NCI-H226 (cell line): ENCODE measurements around the gene IMP3.

Experiments used
- DNase-seq: peaks from one replicate; pipeline ENCODE4 v3.0.0-alpha.2; 2015

IMP3 gene

GRCh38 chr15:75672646-75673425 is 32.8 kb upstream of the IMP3 start:
- peak; percentile 96 for DNase-seq

- DNase-seq, result peak; percentile 96
Observed at GRCh38 chr15:75671730-75672602, 31.9 kb upstream of the IMP3 start.

- no peak for DNase-seq
Observed at GRCh38 chr15:75669879-75670212, 29.8 kb upstream of the IMP3 start.

GRCh38 chr15:75669191-75669878 is 29.3 kb upstream of the IMP3 start:
- DNase-seq, result peak; percentile 52

- DNase-seq, result peak; percentile 99
Observed at GRCh38 chr15:75666823-75667501, 26.9 kb upstream of the IMP3 start.

GRCh38 chr15:75663931-75664421 is 24.0 kb upstream of the IMP3 start:
- DNase-seq, result no peak

GRCh38 chr15:75662823-75663519 is 22.9 kb upstream of the IMP3 start:
- DNase-seq, result no peak

GRCh38 chr15:75661756-75662140 is 21.7 kb upstream of the IMP3 start:
- DNase-seq, result no peak

- peak; percentile 99 for DNase-seq
Observed at GRCh38 chr15:75661100-75661755, 21.2 kb upstream of the IMP3 start.

- no peak for DNase-seq
Observed at GRCh38 chr15:75659928-75660645, 20.1 kb upstream of the IMP3 start.

GRCh38 chr15:75659141-75659771 is 19.2 kb upstream of the IMP3 start:
- DNase-seq, result no peak

GRCh38 chr15:75656813-75657212 is 16.8 kb upstream of the IMP3 start:
- no peak for DNase-seq

GRCh38 chr15:75656331-75656730 is 16.3 kb upstream of the IMP3 start:
- no peak for DNase-seq

GRCh38 chr15:75655931-75656330 is 15.9 kb upstream of the IMP3 start:
- DNase-seq, result no peak

- no peak for DNase-seq
Observed at GRCh38 chr15:75654201-75654907, 14.3 kb upstream of the IMP3 start.

- no peak for DNase-seq
Observed at GRCh38 chr15:75653347-75653913, 13.4 kb upstream of the IMP3 start.

GRCh38 chr15:75651810-75652543 is 12.0 kb upstream of the IMP3 start:
- DNase-seq, result no peak
